NCI-H1105 treated with DMSO at 0.1 percent for 48 hours (cell line): ENCODE measurements around the gene CUL4A.
A peak's percentile ranks its signal among the peaks of the same experiment; 100 is the strongest.
"Not testable (repeated sequence)": the region's sequence is repeated elsewhere in the genome, so short reads cannot be mapped to it uniquely, and the experiment has no call there.

Experiments
- DNase-seq: peaks from one replicate; lab custom pipeline; 2025; lab: John Stamatoyannopoulos, UW

The CUL4A gene

DNA sequence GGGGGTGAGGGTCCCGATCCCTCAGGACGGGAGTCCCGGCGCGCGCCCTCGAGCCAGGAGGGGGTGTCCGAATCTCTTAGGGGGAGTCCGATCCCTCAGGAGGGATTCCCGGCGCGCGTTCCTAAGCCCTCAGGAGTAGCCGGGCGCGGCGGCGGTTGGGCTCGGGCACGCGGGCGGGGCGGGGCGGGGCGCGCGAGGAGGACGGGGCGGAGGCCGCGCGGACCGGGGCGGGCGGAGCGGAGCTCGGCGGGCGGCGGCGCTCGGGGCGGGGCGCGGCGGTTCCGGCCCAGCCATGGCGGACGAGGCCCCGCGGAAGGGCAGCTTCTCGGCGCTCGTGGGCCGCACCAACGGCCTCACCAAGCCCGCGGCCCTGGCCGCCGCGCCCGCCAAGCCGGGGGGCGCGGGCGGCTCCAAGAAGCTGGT, at the start of gene CUL4A:
TSS of gene CUL4A (plus strand) at position 278 of the 423 bp plus-strand sequence. CDS start at position 293, 15 bp downstream.
- DNase-seq: peak; percentile 73

GRCh38 chr13:113159701-113160100, 49.7 kb upstream of the CUL4A start:
- no peak for DNase-seq

- DNase-seq: no peak
Measured at GRCh38 chr13:113160983-113161382, 48.4 kb upstream of the CUL4A start.

- DNase-seq: no peak
Measured at GRCh38 chr13:113161433-113161832, 48.0 kb upstream of the CUL4A start.

DNA sequence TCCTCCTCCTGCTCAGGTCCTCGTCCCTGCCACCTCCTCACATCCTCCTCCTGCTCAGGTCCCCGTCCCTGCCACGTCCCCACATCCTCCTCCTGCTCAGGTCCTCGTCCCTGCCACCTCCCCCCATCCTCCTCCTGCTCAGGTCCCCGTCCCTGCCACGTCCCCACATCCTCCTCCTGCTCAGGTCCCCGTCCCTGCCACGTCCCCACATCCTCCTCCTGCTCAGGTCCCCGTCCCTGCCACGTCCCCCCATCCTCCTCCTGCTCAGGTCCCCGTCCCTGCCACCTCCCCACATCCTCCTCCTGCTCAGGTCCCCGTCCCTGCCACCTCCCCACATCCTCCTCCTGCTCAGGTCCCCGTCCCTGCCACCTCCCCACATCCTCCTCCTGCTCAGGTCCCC, 47.4 kb upstream of the CUL4A start:
- DNase-seq: not testable (repeated sequence)

DNA sequence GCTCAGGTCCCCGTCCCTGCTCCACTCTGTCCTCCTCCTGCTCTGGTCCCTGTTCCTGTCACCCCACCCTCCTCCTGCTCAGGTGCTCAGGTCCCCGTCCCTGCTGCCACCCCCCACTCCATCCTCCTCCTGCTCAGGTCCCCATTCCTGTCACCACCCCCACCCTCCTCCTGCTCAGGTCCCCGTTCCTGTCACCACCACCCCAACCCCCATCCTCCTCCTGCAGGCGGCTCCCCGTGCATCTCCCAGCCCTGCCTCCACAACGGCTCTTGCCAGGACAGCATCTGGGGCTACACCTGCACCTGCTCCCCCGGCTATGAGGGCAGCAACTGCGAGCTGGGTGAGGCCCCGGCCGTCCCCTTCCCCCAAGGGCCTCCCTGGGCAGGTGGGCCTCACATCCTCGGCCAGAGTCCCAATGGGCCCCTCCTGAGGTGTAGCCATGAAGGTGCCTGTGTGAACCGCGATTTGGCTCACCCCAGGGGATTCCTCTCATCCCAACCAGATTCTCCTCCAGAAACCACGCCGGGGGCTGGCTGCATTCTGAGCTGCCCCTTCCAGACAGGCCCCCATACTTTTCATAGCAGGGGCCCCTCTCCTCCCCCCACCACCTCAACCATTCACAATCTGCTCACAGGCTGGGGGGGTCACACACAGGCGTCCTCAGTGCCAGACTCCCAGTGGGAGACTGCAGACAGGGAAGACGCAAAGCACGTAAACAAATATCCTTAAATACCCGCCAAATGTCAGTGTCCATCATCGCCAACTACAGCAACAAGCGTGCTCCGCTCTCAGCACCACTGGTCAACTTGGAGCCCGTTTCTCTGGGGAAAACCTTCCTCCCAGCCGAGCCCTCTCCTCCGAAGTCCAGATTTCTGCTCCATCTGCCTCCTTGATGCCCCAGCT, 46.4 kb upstream of the CUL4A start:
- no peak for DNase-seq

GRCh38 chr13:113164492-113164891, 44.9 kb upstream of the CUL4A start:
- no peak for DNase-seq

GRCh38 chr13:113166266-113166665, 43.1 kb upstream of the CUL4A start:
- DNase-seq: no peak

GRCh38 chr13:113166681-113167080, 42.7 kb upstream of the CUL4A start:
- no peak for DNase-seq

GRCh38 chr13:113167155-113167554, 42.3 kb upstream of the CUL4A start:
- no peak for DNase-seq

DNA sequence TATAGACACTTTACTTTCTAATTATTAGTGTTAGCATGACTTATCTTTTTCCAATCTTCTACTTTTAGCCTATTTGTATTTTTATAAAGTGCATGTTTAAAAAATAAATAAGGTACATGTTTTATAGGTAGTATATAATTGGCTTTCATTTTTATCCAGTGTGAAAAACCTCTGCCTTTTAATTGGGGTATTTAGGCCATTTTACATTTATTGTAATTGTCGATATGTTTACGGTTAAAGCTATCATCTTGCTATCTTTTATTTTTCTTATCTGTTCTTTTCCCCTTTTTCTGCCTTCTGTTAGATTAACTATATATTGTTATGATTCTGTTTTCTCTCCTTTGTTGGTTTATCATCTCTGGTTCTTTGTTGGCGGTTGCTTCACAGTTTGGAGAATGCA, 41.8 kb upstream of the CUL4A start:
- DNase-seq: no peak

- no peak for DNase-seq
Measured at GRCh38 chr13:113168211-113168610, 41.2 kb upstream of the CUL4A start.

- no peak for DNase-seq
Measured at GRCh38 chr13:113169277-113170272, 39.8 kb upstream of the CUL4A start.

GRCh38 chr13:113170511-113170910, 38.9 kb upstream of the CUL4A start:
- no peak for DNase-seq

DNA sequence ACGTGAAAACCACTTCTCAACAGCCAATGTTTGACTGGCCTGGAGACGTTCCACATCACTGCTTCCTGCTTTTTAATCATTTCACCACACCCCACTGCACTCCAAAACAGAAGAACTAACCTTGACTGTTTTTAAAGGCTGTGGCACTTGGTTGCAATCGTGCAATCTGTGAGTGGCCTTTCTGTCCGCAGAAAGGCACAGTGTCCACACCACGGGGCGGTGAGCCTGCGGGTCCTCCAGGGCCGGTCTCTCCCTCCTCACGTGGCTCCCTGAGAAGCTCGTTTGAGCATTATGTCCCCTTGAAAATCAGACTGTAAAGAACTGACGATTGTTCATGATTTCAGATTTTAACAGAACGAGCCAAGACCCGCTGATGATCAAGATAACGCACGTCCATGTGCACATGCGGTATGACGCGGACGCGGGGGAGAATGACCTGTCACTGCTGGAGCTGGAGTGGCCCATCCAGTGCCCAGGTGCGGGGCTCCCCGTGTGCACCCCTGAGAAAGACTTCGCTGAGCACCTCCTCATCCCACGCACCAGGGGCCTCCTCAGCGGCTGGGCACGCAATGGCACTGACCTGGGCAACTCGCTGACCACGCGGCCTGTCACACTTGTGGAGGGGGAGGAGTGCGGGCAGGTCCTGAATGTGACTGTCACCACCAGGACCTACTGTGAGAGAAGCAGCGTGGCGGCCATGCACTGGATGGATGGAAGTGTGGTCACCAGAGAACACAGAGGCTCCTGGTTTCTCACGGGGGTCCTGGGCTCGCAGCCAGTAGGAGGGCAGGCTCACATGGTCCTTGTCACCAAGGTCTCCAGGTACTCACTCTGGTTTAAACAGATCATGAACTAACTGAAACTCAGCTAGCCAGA, 37.9 kb upstream of the CUL4A start:
- DNase-seq: no peak

DNA sequence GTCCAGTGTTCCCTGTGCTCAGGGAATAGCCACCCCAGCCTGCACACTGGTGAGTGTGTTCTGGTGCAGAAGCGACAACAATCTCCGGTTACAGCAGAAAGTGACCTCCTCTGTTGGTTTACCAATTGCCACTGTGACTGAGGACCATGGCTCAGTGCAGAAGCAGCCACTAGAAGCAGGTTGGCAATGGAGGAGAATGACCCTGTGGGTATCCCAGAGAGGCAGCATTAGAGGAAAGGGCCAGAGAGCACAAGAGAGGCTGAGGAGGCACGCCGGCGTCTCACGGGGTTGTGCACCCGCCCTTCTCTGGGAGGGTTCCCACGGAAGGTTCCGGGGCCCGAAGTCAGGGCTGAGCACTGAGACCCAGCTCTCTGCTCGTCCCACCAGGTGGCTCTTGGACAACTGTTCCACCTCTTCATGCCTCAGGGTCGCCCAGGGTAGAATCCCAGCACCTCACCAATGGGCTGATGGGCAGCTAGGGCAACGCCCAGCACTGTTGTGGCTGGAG, 36.9 kb upstream of the CUL4A start:
- DNase-seq: no peak

- DNase-seq: no peak
Measured at GRCh38 chr13:113176280-113176679, 33.1 kb upstream of the CUL4A start.

GRCh38 chr13:113176822-113177221, 32.6 kb upstream of the CUL4A start:
- no peak for DNase-seq

DNA sequence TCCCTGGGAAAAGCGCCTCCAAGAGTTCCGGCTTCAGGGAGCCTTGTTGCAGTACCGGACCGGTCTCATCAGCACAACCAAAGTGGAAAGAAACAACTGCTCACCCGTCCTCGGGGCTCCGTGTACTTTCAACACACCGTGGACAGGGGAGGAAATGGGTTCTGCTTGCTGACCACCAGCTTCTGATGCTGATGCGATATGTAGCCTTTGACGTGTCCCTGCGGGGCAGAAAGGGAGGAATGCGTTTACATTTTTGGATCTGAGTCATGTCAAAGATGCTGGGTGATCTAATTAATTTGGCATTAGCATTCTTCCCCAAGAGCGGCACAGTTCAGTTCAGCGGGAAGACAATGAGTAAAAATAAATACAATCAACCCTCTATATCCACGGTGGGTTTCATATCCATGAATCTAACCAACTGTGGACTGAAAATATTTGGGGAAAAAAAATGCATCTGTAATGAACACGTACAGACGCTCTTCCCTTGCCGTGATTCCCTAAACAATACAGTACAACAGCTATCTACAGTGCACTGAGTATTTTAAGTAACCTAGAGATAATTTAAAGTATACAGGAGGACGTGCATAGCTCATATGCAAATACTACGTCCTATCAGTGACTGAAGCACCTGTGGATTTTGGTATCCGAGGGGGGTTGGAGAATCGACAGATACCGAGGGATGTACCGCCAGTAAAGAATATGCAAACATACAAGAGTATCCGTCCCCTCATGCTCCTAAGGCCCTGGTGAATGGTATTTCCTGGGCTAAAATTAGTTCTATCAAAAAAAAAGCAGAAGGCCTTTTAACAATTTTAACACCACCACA, 31.1 kb upstream of the CUL4A start:
- DNase-seq: no peak

DNA sequence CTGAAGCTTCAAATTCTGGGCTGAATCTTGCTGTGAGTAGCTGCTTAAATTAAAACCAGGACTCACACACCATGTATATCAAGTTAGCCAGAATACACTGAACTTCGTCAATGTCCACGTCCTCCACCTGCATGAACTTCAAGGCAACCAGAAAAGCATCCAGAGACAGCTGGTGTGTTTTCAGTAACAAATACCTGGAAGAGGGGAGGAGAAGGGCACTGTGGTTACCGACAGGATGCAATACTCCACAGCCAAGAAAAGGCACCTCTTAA, 30.6 kb upstream of the CUL4A start:
- DNase-seq: no peak
